ENCODE results near the gene CEACAM20.
"Not testable (repeated sequence)": the region's sequence is repeated elsewhere in the genome, so short reads cannot be mapped to it uniquely, and the experiment has no call there.

Gene CEACAM20

GRCh38 chr19:44549507-44549906 is 20.0 kb upstream of the CEACAM20 start:
- in situ Hi-C loops (cut with MboI; ENCODE audit: low sequenced_read_pairs): no loop called here

- in situ Hi-C loops (cut with MboI; ENCODE audit: low sequenced_read_pairs): no loop called here
These were observed 19.3 kb upstream of the CEACAM20 start for GRCh38 chr19:44548736-44549135.

- in situ Hi-C loops (cut with MboI; ENCODE audit: low sequenced_read_pairs): no loop called here
These were observed 14.6 kb upstream of the CEACAM20 start for GRCh38 chr19:44544031-44544430.

- in situ Hi-C loops (cut with MboI; ENCODE audit: low sequenced_read_pairs): no loop called here
These were observed 13.2 kb upstream of the CEACAM20 start for GRCh38 chr19:44542671-44543070.

- in situ Hi-C loops (cut with MboI; ENCODE audit: low sequenced_read_pairs): no loop called here
These were observed 11.3 kb upstream of the CEACAM20 start for GRCh38 chr19:44540736-44541135.

GRCh38 chr19:44539991-44540390 is 10.5 kb upstream of the CEACAM20 start:
- in situ Hi-C loops (cut with MboI; ENCODE audit: low sequenced_read_pairs): no loop called here

- in situ Hi-C loops (cut with MboI; ENCODE audit: low sequenced_read_pairs): no loop called here
These were observed 9.9 kb upstream of the CEACAM20 start for GRCh38 chr19:44539236-44539826.

GRCh38 chr19:44535361-44535760 is 5.9 kb upstream of the CEACAM20 start:
- in situ Hi-C loops (cut with MboI; ENCODE audit: low sequenced_read_pairs): not testable (repeated sequence)

- in situ Hi-C loops (cut with MboI; ENCODE audit: low sequenced_read_pairs): no loop called here
These were observed 3.3 kb upstream of the CEACAM20 start for GRCh38 chr19:44532819-44533218.

- in situ Hi-C loops (cut with MboI; ENCODE audit: low sequenced_read_pairs): no loop called here
These were observed 1.3 kb upstream of the CEACAM20 start for GRCh38 chr19:44530777-44531176.

- in situ Hi-C loops (cut with MboI; ENCODE audit: low sequenced_read_pairs): no loop called here
These were observed 1.9 kb downstream of the CEACAM20 start for GRCh38 chr19:44527554-44527953.

- in situ Hi-C loops (cut with MboI; ENCODE audit: low sequenced_read_pairs): no loop called here
These were observed 3.6 kb downstream of the CEACAM20 start for GRCh38 chr19:44525721-44526430.

- in situ Hi-C loops (cut with MboI; ENCODE audit: low sequenced_read_pairs): no loop called here
These were observed 8.1 kb downstream of the CEACAM20 start for GRCh38 chr19:44521370-44521769.

GRCh38 chr19:44517146-44517545 is 12.3 kb downstream of the CEACAM20 start:
- in situ Hi-C loops (cut with MboI; ENCODE audit: low sequenced_read_pairs): no loop called here

GRCh38 chr19:44515907-44516306 is 13.6 kb downstream of the CEACAM20 start:
- in situ Hi-C loops (cut with MboI; ENCODE audit: low sequenced_read_pairs): no loop called here

- in situ Hi-C loops (cut with MboI; ENCODE audit: low sequenced_read_pairs): no loop called here
These were observed 14.4 kb downstream of the CEACAM20 start for GRCh38 chr19:44515031-44515430.

GRCh38 chr19:44512326-44513298 is 16.9 kb downstream of the CEACAM20 start:
- in situ Hi-C loops (cut with MboI; ENCODE audit: low sequenced_read_pairs): no loop called here

GRCh38 chr19:44509478-44509877 is 20.0 kb downstream of the CEACAM20 start:
- in situ Hi-C loops (cut with MboI; ENCODE audit: low sequenced_read_pairs): no loop called here

GRCh38 chr19:44499962-44500949 is 29.2 kb downstream of the CEACAM20 start, which contains the start of gene ZNF180:
Gene ZNF180, minus strand, starts transcription at chr19:44500522. Its CDS starts 3,188 bp downstream, at chr19:44497334.
- in situ Hi-C loops (cut with MboI; ENCODE audit: low sequenced_read_pairs): no loop called here

- in situ Hi-C loops (cut with MboI; ENCODE audit: low sequenced_read_pairs): no loop called here
These were observed 29.9 kb downstream of the CEACAM20 start for GRCh38 chr19:44499559-44499958.
